Renal cortical epithelial cell (primary cell): ENCODE results near the gene SYNC. TPM values are rescaled to one million over a fixed set of nuclear protein-coding genes. Genes with fewer than 3 reads are reported as not detected.
"Not testable (repeated sequence)": the region's sequence is repeated elsewhere in the genome, so short reads cannot be mapped to it uniquely, and the experiment has no call there.

Source experiments
- DNase-seq: peaks from one replicate; pipeline ENCODE4 v3.0.0-alpha.2; 2011; ENCODE audit warnings: low read depth
- total RNA-seq: library from RNA; depleted of rRNA; stranded (reverse); fragments of >200 nt; gene quantifications from 2 replicates; pipeline ENCODE4 v1.2.3, GENCODE V29; 2014

SYNC gene
- total RNA-seq, 1 donor from 2014 or later, result 68.7 TPM

GRCh38 chr1:32693455-32694174, 9.0 kb downstream of the SYNC start:
- no peak for DNase-seq

DNA sequence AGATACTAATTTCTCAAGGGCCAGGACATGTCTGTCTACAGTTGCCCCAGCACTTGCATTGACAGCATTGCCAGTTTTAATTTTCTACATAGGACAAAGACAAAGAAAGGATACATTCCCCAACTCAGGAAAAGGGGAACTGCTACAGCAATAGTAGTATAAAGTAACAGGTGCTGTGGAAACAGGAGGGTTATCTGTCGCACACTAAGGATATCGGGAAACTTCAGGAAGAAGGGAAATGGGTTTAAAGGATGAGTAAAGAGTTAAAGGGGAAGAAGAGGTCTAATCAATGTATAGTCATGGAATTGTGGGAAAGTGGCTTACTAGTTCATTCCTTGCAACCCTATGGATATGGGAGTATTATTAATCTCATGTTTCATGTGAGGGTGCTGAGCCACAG, 16.2 kb downstream of the SYNC start:
- no peak for DNase-seq

DNA sequence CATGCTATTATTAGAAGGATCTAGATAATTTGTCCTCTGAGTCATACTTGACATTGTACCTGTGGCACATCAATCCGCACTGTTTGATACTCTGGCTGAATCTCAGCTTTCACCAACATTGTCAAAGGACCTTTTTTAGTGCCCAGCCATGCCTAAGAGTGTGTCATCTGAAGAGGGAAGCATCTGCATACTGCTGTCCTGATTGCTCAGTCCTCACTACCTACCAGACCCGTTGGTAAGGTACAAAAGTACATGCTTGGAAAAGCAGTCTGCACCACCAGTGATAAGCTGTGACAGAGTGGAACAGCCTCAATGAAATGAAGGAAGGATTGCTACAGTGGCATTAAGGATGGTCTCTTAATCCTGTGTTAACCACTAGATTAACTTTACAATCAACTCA, 17.1 kb downstream of the SYNC start:
- no peak for DNase-seq

- DNase-seq, result no peak
Measured at GRCh38 chr1:32684167-32684811, 18.3 kb downstream of the SYNC start.

- DNase-seq, result no peak
Measured at GRCh38 chr1:32683397-32683796, 19.2 kb downstream of the SYNC start.

DNA sequence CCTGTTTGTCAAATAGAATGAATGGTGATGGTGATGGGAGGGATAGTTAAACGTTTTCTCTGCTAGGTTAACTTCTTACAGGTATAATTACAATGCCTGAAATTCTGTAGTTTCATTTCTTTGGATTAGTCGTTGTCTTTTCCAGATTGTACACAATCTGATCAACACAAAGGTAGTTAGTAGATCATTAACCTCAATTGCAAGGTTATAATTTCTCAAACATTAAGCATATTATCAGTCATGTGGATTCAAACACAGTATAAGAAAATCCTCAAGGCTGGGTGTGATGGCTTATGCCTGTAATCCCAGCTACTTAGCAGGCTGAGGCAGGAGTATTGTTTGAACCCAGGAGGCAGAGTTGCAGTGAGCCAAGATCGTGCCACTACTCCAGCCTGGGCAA, 20.6 kb downstream of the SYNC start:
- DNase-seq, result no peak

- DNase-seq, result no peak
Measured at GRCh38 chr1:32681509-32681908, 21.1 kb downstream of the SYNC start.

DNA sequence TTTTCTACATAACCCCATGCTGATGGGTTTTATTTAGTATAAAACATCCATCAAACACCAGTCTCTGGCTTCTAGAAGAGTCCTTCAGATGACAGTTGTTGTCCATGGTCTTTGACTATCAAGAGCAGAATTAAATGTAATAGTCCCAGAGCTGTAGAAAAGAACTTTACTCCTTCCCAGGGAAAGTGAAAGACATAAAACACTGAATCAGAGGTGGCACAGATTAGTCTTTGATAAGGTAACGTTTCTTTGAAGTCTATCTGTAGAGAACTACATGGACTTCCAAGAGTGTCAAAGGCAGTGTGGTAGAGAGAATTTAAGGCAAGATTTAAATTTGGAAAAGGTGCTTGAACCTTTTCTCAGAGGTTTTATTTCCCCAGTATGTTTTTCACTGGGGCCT, 21.9 kb downstream of the SYNC start:
- no peak for DNase-seq

DNA sequence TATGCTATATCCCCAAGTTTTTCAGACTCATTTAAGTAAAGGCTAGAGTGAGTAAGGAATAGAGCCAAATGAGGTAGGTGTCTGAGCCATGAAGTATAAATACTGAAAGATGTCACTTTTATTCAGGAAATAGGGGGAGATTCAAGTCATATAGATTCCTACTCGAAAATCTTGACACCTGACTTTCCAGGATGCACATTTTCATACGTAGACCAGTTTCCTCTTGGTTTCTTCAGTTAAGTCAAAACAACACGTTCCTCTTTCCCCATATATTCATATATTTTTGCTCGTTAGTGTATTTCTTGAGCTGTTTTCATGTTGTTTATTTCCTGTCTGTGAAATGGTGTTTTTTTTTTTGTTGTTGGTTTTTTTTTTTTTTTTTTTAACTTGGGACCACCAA, 22.6 kb downstream of the SYNC start:
- not testable (repeated sequence) for DNase-seq

GRCh38 chr1:32676945-32677344, 25.6 kb downstream of the SYNC start:
- DNase-seq, result no peak

- DNase-seq, result not testable (repeated sequence)
Measured at GRCh38 chr1:32668716-32669115, 33.9 kb downstream of the SYNC start.

- DNase-seq, result peak; percentile 73
Measured at GRCh38 chr1:32666901-32667566, 35.5 kb downstream of the SYNC start.

GRCh38 chr1:32665915-32666314, 36.7 kb downstream of the SYNC start:
- DNase-seq, result no peak

GRCh38 chr1:32659581-32659980, 43.0 kb downstream of the SYNC start:
- no peak for DNase-seq

DNA sequence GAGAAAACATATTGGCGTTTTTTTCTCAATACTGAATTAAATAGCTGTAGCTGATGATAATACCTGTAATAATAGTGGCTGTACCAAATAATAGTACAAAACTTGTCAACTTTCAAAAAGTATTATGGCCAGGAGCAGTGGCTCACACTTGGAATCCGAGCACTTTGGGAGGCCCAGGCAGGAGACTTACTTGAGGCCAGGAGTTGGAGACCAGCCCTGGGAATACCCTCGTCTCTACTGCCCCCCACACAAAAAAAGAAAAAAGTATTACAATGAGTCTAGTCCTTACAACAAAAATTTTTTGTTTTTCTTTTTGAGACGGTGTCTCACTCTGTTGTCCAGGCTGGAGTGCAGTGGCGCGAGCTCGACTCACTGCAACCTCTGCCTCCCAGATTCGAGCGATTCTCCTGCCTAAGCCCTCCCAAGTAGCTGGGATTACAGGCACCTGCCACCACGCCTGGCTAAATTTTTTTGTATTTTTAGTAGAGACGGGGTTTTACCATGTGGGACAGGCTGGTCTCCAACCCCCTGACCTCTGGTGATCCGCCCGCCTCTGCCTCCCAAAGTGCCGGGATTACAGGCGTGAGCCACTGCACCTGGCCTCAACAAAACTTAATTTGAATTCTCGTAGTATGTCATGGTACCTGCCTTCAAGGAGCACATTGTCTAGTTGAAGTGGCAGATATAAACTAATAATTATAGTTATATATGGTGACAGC, 50.2 kb downstream of the SYNC start:
- no peak for DNase-seq

DNA sequence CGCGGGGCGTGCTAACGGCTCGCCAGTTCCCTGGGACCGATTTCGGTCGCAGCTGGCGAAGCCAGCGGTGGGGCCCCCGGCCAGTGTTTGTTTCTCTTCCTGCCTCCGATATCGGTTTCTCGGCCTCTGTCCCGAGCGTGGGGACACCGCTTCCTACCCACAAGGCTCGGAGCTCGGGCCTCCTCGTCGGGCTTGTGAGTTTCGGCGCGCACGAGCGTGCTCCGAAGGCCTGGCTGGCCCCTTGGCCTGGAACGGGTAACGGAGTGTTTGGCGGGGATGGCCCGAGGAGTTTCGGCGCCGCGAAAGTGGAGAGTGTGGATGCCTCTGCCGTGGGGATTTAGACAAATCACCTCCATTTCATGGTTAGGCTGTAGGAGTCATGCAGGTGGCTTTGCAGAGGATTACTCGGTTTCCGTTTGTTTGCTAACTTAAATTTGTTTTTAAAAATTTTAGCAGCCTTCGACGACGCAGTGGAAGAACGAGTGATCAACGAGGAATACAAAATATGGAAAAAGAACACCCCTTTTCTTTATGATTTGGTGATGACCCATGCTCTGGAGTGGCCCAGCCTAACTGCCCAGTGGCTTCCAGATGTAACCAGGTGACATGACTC, 51.0 kb downstream of the SYNC start:
- no peak for DNase-seq

DNA sequence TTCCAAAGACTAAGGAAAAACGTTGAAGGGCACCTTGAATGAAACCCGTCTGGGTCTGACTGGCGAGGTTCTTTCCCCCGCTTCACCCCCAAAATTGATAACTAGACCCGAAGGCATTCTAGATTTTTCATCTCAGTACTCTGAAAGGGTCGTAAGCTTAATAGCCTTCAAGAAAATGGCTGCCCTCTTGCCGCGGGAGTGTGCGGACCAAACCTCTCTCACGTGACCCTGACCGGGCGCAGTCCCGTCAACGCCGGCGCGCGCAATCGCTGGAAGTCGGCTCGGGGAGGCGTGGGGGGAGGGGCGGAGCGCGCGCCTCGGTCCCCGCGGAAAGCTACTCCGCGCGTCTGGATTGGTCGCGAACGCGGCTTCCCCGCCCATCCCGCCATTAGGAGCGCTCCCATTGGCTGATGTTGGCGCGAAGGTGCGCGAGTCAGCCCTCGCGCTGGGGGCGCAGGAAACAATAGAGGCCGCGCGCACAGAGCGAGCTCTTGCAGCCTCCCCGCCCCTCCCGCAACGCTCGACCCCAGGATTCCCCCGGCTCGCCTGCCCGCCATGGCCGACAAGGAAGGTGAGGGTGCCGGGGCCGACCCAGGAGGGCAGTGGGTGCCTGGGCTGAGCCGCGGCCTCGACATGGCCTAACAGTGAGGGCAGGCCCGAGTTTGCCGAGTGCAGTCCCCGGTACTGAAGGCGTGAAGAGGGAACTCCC, 51.7 kb downstream of the SYNC start, which contains the start of gene RBBP4:
Gene RBBP4 (plus strand): TSS at position 457 of the 709 bp plus-strand sequence. CDS start 99 bp downstream, at position 556.
- DNase-seq, result peak; percentile 86

DNA sequence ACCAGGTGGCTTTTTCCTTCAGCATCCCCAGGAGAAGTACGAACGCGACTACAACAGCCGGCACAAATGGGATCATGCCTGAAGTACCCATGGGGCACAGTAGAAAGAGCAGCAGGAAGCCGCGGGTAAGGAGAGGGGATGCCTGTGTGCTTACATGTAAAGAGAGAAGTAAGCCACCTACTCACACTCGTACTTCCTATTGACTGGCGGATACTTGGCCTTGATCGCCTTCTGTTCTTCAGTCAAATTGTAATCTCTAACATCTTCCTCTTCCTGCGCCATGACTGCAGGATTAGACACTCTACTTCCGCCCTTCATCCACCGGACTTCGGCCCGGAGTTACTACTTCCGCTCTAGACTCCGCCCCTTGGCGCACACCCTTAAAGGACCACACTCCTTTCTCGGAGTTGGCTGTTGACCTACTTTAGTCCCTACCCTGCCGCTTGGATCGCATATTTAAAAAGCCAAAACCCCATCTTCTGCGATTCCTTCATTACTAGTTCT, 52.3 kb downstream of the SYNC start, which contains the start of gene ZBTB8OS:
Gene ZBTB8OS (minus strand): TSS at position 303 of the 504 bp plus-strand sequence. CDS start 21 bp downstream, at position 282.
- peak; percentile 91 for DNase-seq

DNA sequence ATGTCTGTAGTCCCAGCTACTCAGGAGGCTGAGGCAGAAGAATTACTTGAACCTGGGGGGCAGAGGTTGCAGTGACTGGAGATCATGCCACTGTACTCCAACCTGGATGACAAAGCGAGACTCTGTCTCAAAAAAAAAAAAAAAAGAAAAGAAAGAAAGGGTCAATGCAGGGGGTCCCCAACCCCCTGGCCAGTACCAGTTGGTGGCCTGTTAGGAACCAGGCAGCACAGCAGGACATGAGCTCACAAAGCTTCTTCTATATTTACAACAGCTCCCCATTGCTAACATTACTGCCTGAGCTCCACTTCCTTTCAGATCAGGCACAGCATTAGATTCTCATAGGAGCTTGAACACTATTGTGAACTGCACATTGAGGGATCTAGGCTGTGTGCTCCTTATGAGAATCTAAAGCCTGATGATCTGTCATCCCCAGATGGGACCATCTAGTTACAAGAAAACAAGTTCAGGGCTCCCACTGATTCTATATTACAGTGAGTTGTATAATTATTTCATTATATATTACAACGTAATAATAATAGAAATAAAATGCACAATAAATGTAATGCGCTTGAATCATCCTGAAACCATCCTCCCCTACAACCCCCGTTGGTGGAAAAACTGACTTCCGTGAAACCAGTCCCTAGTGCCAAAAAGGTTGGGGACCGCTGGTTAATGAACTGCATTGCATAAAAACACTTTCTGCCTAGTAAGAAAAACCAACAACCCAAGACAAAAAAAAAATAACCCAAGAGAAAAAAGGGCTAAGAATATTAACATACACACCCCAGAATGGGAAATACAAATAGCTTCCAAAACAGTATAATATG, 55.0 kb downstream of the SYNC start:
- DNase-seq, result no peak

- no peak for DNase-seq
Measured at GRCh38 chr1:32644426-32644825, 58.1 kb downstream of the SYNC start.
